Measurements from ENCODE around the gene EVL. TPM values are rescaled to one million over a fixed set of nuclear protein-coding genes. Genes with fewer than 3 reads are reported as not detected.

The EVL gene
- total RNA-seq, 1 experiment from 2014 or later = 82.9 TPM

GRCh38 chr14:100104523-100105300 lies 39.5 kb downstream of the EVL start:
- no peaks in the 10 kb centered on the region for H3K27me3 ChIP-seq (replicated peaks; ENCODE audit: insufficient read depth, low read depth, low read length, poor library complexity)
- DNase-seq (ENCODE audit: low spot score) = peak; percentile 79
- H3K4me3 ChIP-seq (ENCODE audit: low read depth, low read length, poor library complexity, severe bottlenecking) = no peak overlapping the region
- TF ChIP-seq EZH2 (IDR thresholded peaks at IDR 0.05; ENCODE audit: borderline replicate concordance, low read depth, low read length, poor library complexity, severe bottlenecking) (no peak), CTCF (conservative IDR thresholded peaks at IDR 0.05; ENCODE audit: low read depth, low read length) (0 out of 2 replicates have a peak, but pooled peaks have one; percentile 27)
- no TSS peak for BruUV-seq (replicated peaks)
- intact Hi-C loops (cut with micrococcal nuclease; ENCODE audit: unreplicated experiment) = no loop called here
- CTCF ChIA-PET = interaction anchor here (0.6 kb wide), 3 partner anchors 26 to 280 kb away, joined by 5 to 7 read pairs (median 6); no protein-coding TSS in a partner anchor
- no peak overlapping the region for H3K27ac ChIP-seq (ENCODE audit: low read depth, low read length, poor library complexity, severe bottlenecking)
- H3K4me1 ChIP-seq (ENCODE audit: insufficient read depth, low read length, poor library complexity, severe bottlenecking) = peaks cover 13% of the 10 kb centered on the region
- no peaks in the 10 kb centered on the region for H3K9me3 ChIP-seq (ENCODE audit: low read depth, low read length, poor library complexity, severe bottlenecking)
- H3K36me3 ChIP-seq (ENCODE audit: insufficient read depth, low read length, poor library complexity, severe bottlenecking) = no peaks in the 10 kb centered on the region
- POLR2A ChIA-PET (ENCODE audit: low non-redundant PET) = interaction anchor here (0.7 kb wide), 1 partner anchor 122 kb away, joined by 8 read pairs; no protein-coding TSS in a partner anchor

- intact Hi-C loops (cut with micrococcal nuclease; ENCODE audit: unreplicated experiment) = no loop called here
- DNase-seq (ENCODE audit: low spot score) = no peak
- Histone ChIP-seq H3K9me3 (ENCODE audit: low read depth, low read length, poor library complexity, severe bottlenecking) (no peaks in the 10 kb centered on the region), H3K27me3 (replicated peaks; ENCODE audit: insufficient read depth, low read depth, low read length, poor library complexity) (no peaks in the 10 kb centered on the region), H3K27ac (ENCODE audit: low read depth, low read length, poor library complexity, severe bottlenecking) (no peak overlapping the region), H3K4me1 (ENCODE audit: insufficient read depth, low read length, poor library complexity, severe bottlenecking) (peaks cover 13% of the 10 kb centered on the region), H3K4me3 (ENCODE audit: low read depth, low read length, poor library complexity, severe bottlenecking) (no peak overlapping the region), H3K36me3 (ENCODE audit: insufficient read depth, low read length, poor library complexity, severe bottlenecking) (no peaks in the 10 kb centered on the region)
- TF ChIP-seq EZH2 (IDR thresholded peaks at IDR 0.05; ENCODE audit: borderline replicate concordance, low read depth, low read length, poor library complexity, severe bottlenecking) = no peak
- TF ChIP-seq CTCF (conservative IDR thresholded peaks at IDR 0.05; ENCODE audit: low read depth, low read length) = no peak
- BruUV-seq (replicated peaks) = no TSS peak
- CTCF ChIA-PET = interaction anchor here (0.6 to 0.8 kb wide), 4 partner anchors 26 to 279 kb away, joined by 3 to 7 read pairs (median 6); no protein-coding TSS in a partner anchor
- POLR2A ChIA-PET (ENCODE audit: low non-redundant PET) = interaction anchor here (0.7 kb wide), 1 partner anchor 123 kb away, joined by 8 read pairs; no protein-coding TSS in a partner anchor
These were observed 40.3 kb downstream of the EVL start for GRCh38 chr14:100105357-100106169.

GRCh38 chr14:100106250-100107112 lies 41.3 kb downstream of the EVL start:
- Histone ChIP-seq H3K4me3 (ENCODE audit: low read depth, low read length, poor library complexity, severe bottlenecking) (no peak overlapping the region), H3K36me3 (ENCODE audit: insufficient read depth, low read length, poor library complexity, severe bottlenecking) (no peaks in the 10 kb centered on the region), H3K4me1 (ENCODE audit: insufficient read depth, low read length, poor library complexity, severe bottlenecking) (peaks cover 13% of the 10 kb centered on the region), H3K9me3 (ENCODE audit: low read depth, low read length, poor library complexity, severe bottlenecking) (no peaks in the 10 kb centered on the region), H3K27ac (ENCODE audit: low read depth, low read length, poor library complexity, severe bottlenecking) (no peak overlapping the region), H3K27me3 (replicated peaks; ENCODE audit: insufficient read depth, low read depth, low read length, poor library complexity) (no peaks in the 10 kb centered on the region)
- CTCF ChIA-PET = interaction anchor here (0.8 kb wide), 1 partner anchor 27 kb away, joined by 3 read pairs; no protein-coding TSS in a partner anchor
- POLR2A ChIA-PET (ENCODE audit: low non-redundant PET) = no interaction called here
- TF ChIP-seq EZH2 (IDR thresholded peaks at IDR 0.05; ENCODE audit: borderline replicate concordance, low read depth, low read length, poor library complexity, severe bottlenecking) = no peak
- no peak for TF ChIP-seq CTCF (conservative IDR thresholded peaks at IDR 0.05; ENCODE audit: low read depth, low read length)
- BruUV-seq (replicated peaks) = no TSS peak
- DNase-seq (ENCODE audit: low spot score) = no peak
- intact Hi-C loops (cut with micrococcal nuclease; ENCODE audit: unreplicated experiment) = no loop called here
